SH-SY5Y (cell line): ENCODE results near the gene RGS9BP.

Source experiments
- GATA2 ChIP-seq: IDR thresholded peaks from 2 replicates; pipeline ENCODE4 v1.6.1; 2011; ENCODE audit warnings: mild to moderate bottlenecking, low read depth, low read length
- GATA3 ChIP-seq: IDR thresholded peaks from 2 replicates; pipeline ENCODE4 v1.6.1; 2011; ENCODE audit warnings: low read depth, mild to moderate bottlenecking, low read length, moderate library complexity

- TF ChIP-seq GATA2 (no peak), GATA3 (no peak)
Observed at GRCh38 chr19:32691291-32691951, 15.8 kb downstream of the RGS9BP start, which contains the start of gene NUDT19.
